22Rv1 (cell line): ENCODE data around the gene USP3.

ENCODE experiments used
- ZFX ChIP-seq: fragments of 450-650 bp; IDR thresholded peaks from 2 replicates; pipeline ENCODE4 v1.6.1; 2017; ENCODE audit warnings: antibody characterized with exemption, borderline replicate concordance
- TF ChIP-seq, protein P1 (sequence below): fragments of 450-650 bp; IDR thresholded peaks from 2 replicates; pipeline ENCODE4 v1.5.1; 2017; ENCODE audit warnings: mild to moderate bottlenecking

DNA sequence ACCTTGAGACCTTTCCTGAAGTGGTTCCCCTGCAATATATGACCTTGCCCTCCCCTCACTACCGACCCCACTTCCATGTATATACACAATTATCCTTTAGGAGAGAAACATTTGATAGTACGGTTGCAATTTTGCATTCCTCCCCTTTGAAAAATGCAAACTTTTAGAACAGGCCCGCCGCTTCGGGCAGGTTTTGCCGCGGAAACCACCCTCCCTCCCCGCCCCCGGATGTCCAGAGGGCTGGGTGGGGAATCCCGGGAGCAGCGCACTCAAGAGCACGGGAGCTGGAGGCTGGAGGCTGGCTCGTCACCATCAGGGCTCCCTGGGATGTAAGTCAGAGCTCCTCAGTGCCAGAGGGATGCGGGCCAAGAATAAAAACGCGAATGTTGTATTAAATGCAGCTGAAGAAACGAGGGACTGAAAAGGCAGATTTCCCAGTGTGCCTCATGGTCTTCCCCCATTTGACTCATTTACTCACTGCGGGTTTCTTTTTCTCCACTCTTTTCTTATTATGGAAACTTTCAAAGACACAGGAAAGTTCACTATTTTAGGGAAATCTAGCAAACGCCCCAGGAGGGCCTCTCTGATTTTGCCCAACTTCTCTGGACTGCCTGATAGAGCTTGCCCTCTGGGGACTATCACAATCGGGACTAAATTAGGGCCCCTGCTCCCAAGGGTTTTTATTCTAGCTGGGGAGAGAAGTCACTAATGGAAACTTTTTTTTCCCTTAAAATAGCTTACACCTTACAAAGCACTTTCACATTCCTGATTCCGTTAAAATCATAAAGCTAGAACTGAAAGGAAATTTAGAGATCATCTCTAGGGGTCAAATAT lies 2.9 kb upstream of the USP3 start:
- TF ChIP-seq, protein P1, sequence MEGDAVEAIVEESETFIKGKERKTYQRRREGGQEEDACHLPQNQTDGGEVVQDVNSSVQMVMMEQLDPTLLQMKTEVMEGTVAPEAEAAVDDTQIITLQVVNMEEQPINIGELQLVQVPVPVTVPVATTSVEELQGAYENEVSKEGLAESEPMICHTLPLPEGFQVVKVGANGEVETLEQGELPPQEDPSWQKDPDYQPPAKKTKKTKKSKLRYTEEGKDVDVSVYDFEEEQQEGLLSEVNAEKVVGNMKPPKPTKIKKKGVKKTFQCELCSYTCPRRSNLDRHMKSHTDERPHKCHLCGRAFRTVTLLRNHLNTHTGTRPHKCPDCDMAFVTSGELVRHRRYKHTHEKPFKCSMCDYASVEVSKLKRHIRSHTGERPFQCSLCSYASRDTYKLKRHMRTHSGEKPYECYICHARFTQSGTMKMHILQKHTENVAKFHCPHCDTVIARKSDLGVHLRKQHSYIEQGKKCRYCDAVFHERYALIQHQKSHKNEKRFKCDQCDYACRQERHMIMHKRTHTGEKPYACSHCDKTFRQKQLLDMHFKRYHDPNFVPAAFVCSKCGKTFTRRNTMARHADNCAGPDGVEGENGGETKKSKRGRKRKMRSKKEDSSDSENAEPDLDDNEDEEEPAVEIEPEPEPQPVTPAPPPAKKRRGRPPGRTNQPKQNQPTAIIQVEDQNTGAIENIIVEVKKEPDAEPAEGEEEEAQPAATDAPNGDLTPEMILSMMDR, result no peak
- TF ChIP-seq ZFX, result no peak
